Activated naive CD8-positive, alpha-beta T cell treated with anti-CD3 and anti-CD28 coated beads, Interleukin-2, amount 50 U/mL, for 16 hours (primary cell): ENCODE results near the gene CLTCL1.
"Not testable (repeated sequence)": the region's sequence is repeated elsewhere in the genome, so short reads cannot be mapped to it uniquely, and the experiment has no call there.

Source experiments
- DNase-seq: peaks from one replicate; pipeline ENCODE4 v3.0.0-alpha.2; 2020; ENCODE audit warnings: low read depth, low spot score

The CLTCL1 gene

DNA sequence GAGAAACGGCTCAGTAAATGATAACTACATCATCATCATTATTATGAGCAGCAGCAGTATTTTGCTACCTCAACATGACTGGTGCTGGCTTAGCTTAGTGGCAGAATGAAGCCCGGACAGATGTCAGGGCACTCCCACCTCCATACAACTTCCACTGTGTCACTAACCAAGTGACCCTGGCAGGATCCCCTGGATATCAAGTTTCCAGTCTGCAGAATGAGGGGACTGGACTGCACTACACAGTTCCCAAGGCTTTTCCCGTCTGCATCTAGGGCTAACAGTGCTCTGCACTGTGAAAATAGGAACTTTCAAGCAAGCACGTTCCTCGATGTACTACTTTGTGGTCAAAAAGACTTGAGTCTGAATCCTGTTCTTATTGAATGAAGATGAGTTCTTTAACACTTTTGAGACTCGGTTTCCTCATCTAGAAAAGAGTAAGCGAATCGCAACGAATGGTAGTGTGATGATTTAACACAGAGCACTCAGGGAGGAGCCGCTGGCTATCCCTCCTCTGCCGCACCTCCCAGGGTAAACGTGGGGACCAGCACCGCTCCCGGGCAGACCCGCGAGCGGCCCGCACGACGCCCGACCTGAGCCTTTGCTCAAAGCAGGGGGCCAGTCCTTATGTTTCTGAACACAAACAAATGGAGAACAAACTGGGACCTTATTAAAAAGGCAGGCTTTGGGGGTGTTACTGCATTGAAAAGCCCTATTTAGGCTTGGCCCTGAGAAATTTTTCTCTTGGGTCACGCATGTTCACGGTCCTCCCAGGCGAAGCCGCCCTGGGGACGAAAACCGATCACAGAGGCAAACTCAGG, 910 bp downstream of the CLTCL1 start:
- no peak for DNase-seq

- DNase-seq: no peak
Measured at GRCh38 chr22:19289475-19290161, 1.9 kb downstream of the CLTCL1 start.

GRCh38 chr22:19287889-19288288, 3.6 kb downstream of the CLTCL1 start:
- DNase-seq: no peak

- no peak for DNase-seq
Measured at GRCh38 chr22:19287076-19287707, 4.3 kb downstream of the CLTCL1 start.

DNA sequence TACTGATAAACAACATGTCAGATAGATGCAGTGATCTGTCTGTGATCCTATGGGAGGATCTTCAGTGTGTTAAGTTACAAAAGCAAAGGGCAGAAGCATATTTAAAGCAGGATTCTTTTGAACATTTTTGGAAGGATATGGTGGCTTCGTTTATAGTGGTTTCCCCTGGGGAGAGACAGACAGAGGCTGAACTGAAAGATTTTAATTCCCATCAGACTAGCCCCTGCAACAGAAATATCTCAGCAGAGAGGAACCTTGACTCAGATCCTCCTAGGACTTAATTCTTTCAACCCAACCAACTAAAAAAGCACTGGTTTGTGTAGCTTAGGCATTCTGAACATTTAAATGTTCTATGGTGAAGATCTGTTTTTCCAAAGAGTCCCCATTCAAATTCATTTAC, 5.7 kb downstream of the CLTCL1 start:
- DNase-seq: no peak

DNA sequence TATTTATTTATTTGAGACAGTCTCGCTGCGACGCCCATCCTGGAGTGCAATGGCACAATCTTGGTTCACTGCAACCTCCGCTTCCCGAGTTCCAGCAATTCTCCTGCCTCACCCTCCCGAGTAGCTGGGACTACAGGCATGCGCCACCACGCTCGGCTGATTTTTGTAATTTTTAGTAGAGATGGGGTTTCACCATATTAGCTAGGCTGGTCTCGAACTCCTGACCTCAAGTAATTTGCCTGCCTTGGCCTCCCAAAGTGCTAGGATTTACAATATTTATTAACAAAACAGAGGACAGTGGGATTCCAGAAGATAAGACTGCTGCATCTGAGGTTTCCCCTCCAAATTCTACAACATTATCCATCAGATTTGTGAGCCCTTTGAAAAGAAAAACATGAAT, 12.4 kb downstream of the CLTCL1 start:
- not testable (repeated sequence) for DNase-seq

DNA sequence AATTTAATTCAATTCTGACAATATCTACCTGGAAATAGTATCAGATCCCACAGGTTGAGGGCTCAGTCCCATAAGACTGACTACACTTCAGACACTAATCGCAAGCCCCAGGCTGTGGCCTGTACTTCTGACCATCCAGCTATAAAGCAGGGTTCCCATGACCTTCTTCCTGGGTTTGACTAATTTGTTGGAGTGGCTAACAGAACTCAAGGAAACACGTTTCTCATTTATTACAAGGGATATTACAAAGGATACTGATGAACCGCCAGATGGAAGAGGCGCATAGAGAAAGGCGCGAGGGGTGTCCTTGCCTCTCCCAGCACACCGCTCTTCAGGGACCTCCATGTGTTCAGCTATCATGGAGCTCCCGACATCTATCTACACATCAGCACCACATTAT, 13.7 kb downstream of the CLTCL1 start:
- DNase-seq: no peak

DNA sequence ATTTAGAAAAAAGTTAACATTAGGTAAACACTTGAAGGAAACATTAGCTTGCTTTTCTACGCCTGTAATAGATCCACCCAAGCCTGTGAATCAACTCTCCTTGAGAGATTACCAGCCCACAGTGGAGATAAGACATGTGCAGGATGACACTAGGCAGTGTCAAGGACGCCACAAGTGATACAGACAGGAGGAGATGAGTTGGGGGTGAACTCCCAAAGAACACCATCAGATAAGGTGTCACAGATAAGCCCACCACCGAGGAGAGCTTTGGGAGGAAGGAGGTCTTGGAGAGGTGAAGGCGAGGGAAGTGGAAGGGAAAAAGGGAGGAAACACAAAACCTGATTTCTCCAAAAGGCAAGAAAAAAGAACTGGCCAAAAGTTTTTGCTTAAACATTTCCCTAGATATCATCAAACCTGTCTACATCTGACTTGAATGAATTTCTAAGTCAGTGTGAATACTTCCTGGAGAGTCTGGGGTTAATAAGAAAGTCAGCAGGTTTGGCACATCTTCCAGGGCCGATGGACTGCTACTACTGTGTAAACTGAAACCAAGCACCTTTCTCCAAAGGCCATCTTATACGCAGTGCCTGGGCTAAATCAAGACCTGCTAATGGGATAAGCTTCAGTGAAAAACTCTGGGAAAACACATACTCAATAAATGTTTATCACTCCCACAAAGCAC, 15.5 kb downstream of the CLTCL1 start:
- DNase-seq: no peak

DNA sequence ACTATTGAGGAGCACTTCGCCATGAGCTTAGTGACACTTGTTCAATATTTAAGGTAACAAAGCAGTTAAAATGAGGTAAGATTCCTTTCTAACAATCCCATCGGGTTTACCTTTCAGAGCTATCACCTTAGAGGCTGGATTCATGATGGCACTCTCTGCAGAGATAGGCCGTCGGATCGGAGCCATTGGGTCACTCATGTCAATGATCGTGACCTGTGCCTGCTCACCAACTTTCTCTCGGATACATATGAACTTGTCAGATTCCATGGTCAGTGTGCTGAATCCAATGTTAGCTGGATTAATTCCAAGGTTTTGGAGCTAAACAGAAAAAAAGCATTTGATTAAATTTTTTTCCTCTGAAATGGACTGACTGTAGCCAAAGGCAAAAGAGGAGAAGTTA, 16.0 kb downstream of the CLTCL1 start:
- DNase-seq: no peak

- DNase-seq: no peak
Measured at GRCh38 chr22:19275104-19275503, 16.4 kb downstream of the CLTCL1 start.

- no peak for DNase-seq
Measured at GRCh38 chr22:19271856-19272535, 19.5 kb downstream of the CLTCL1 start.

- no peak for DNase-seq
Measured at GRCh38 chr22:19271273-19271855, 20.2 kb downstream of the CLTCL1 start.

GRCh38 chr22:19270873-19271272, 20.6 kb downstream of the CLTCL1 start:
- no peak for DNase-seq

GRCh38 chr22:19266547-19267086, 24.9 kb downstream of the CLTCL1 start:
- DNase-seq: no peak

GRCh38 chr22:19265779-19266178, 25.7 kb downstream of the CLTCL1 start:
- no peak for DNase-seq

DNA sequence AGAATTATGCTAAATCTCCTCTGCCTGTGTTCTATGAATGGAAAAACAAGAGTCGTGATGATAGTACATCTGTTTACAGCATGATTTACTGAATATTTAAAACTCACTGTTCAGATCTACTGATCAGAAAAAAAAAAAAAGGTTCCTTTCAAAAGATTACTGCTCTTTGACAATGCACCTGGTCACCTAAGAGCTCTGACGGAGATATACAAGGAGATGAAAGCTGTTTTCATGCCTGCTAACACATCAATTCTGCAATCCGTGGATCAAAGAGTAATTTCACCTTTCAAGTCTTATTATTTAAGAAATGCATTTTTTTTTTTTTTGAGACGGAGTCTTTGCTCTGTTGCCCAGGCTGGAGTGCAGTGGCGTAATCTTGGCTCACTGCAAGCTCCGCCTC, 30.7 kb downstream of the CLTCL1 start:
- no peak for DNase-seq

GRCh38 chr22:19260194-19260593, 31.3 kb downstream of the CLTCL1 start:
- DNase-seq: no peak

- not testable (repeated sequence) for DNase-seq
Measured at GRCh38 chr22:19258968-19259288, 32.6 kb downstream of the CLTCL1 start.

GRCh38 chr22:19258371-19258770, 33.1 kb downstream of the CLTCL1 start:
- DNase-seq: no peak

- not testable (repeated sequence) for DNase-seq
Measured at GRCh38 chr22:19256362-19256761, 35.2 kb downstream of the CLTCL1 start.

GRCh38 chr22:19253143-19253542, 38.4 kb downstream of the CLTCL1 start:
- no peak for DNase-seq
